HG03460 (cell line): ENCODE data around the gene TXK.

Source experiments
- ATAC-seq: cut with Tn5 transposase; IDR thresholded peaks from one replicate; pipeline ENCODE4 v1.9.1; 2021; ENCODE audit not compliant: unreplicated experiment

TXK gene

DNA sequence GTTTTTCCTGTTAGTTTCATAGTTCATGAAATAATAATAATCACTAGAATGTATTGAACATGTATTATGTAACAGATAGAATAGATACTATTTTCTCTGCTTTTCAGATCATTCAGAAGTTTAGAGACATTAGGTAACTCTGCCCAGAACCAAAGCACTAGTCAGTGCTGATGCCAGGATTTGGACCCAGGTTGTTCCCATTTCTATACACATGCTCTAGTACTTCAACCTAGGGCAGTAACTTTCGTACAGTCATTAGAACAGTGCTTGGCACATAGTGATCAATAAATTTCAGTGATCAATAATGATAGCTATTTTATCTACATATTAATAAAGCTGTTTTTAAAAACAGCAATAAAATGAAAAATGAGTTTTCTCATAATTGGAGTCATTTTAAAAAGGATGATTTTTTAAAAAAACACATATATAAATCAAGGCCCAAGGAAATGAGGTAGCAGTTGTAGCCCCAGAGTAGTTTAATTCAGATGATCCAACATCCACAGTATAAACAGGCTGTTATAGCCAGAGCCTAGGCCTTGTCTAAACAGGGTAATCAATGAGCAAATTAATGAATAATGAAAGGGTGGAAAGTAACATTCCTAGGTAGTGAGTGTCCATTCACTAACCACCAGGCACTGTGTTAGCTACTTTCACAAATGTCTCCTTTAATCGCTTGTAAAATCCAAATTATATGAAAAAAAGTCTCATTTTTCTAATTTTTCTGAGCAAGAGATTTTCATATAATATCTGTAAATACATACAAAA is 25.6 kb downstream of the TXK start:
- no peak for ATAC-seq

DNA sequence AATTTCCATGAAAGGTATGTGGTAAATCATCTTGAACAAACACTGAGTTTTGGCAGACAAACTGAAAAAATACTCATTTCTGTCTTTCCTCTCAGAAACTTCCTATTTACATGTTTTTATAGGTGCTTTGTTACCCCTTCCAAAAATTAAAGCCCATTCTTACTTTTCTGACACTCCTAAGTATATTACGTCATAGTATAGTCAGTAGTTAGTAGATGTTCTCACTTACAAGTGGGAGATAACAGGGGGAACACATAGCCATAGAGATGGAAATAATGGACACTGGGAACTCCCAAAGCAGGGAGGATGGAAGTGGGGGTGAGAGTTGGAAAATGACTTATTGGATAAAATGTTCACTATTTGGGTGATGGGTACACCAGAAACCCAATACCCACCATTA is 28.8 kb downstream of the TXK start:
- no peak for ATAC-seq

DNA sequence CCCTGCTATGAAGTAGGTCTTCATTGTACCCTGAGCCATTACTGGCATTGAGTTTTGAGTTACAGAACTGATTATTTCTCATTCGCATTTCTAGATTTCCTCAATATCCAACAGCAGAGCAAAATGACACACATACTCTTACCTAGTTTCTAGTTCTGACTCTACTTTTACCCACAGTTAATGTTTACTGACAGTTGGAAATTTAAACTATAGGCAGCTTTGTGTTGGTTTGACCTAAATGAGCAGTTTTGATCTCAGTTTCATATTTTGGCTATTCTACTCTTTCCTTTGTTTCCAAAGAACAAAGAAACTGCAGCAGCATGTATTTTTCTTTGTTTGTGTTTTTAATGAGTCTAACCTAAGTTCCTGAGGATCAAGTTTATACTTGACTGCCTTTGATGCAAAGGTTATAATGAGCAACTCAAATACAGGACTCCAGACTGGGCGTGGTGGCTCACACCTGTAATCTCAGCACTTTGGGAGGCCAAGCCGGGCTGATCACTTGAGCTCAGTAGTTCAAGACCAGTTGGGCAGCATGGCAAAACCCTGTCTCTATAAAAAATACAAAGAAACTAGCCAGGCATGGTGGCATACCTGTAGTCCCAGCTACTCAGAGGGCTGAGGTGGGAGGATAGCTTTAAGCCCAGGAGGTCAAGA is 30.4 kb downstream of the TXK start:
- ATAC-seq: peak; percentile 72

GRCh38 chr4:48102303-48102702 is 31.7 kb downstream of the TXK start:
- no peak for ATAC-seq

DNA sequence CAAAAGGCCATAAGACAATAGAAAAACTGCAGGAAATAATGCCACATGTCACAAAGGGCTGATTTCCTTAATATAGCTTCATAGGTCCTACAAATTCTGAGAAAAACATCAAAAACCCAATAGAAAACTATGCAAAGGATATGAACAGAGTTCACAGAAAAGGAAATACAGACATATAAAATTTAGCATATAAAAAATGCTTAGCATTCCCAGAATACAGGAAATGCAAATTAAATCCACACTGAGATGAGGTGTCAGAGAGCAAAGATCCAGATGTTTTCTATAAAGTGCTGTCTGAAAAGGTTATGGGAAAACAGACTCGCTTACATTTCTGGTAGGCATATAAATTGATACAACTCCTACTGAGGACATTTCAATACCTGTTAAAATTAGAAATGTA is 33.8 kb downstream of the TXK start:
- no peak for ATAC-seq

GRCh38 chr4:48095441-48095840 is 38.6 kb downstream of the TXK start:
- ATAC-seq: no peak

DNA sequence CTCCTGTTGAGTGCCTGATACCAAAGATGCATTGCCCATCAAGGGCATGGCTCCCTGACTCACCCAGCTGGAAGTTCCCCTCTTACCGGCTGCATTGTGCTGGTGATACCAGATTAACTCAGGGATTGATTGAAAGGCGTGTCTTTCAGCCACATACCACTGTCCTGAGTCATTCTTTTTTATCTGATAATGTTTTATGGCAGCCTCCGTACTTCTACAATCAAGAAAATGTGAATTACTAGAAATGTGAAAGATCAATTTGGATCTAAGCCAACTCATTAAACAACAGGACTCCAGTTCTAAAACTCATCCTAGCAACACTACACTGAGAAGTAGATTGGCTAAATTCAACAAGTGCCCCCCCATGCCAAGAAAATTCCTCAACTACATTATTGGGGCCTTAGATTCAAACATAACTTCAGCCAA is 40.0 kb downstream of the TXK start:
- no peak for ATAC-seq

DNA sequence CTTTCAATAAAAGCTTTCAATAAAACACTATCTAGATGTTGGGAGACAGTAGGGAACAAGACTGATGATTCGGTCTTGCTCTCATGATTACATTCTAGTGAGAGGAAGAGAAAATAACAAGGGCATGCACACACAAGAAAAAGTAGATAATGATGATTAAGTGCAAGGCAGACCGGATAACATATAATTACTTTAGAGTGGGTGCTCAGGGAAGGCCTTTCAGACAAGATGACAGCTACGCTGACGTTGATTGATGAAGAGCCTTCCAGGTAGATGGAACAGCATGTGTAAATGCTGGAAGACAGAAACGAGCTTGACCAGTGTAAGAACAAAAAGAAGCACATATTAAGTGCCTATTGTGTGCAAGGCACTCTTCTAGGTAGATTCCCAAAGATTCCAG is 43.4 kb downstream of the TXK start:
- no peak for ATAC-seq

DNA sequence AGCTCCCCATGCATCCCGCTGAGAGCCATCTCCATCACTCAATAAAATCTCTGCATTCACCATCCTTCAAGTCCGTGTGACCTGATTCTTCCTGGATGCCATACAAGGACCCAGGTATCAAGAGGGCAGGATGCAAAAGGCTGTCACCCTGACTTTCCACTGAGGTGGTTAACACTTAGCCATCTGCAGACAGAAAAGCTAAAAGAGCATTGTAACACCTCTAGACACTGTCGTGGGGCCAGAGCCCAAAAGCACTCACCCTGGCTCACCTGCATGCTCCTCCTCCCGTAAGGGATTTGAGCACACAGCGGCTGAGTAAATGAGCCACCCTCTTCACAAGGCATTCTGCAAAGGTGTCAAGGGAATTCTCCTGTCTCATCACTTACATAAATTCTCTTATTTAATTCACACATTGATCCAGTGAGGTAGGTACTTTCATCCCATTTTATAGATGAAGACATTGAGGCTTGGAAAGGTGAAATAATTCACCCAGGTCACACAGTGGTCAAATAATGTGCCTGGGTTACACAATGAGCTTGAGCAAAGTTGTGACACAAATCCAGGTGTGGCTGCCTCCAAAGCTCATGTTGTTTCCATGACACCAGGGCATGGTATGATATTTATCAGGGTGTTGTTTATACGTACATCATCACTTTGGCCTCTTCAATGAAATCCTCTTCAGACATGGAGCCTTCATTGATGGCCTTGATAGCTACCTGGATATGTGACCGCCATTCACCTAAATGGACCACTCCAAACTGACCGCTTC is 48.0 kb downstream of the TXK start:
- ATAC-seq: no peak

DNA sequence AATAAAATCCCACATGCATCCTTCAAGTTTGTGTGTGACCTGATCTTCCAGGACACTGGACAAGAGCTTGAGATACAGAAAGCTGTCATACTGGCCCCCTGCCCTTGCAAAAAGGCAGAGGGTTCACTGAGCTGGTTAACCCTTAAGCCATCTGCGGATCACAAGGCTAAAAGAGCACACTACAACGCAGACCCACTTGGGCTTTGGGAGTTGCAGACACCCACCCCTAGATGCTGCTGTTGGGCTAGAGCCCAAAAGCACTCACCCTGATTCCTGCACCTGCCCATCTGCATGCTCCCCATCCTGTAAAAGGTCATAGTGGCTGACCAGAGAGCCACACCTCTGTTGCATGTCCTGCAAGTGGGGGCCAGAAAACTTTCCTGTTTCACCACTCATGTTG is 51.1 kb downstream of the TXK start:
- ATAC-seq: no peak

GRCh38 chr4:48081196-48081595 is 52.9 kb downstream of the TXK start:
- no peak for ATAC-seq

- no peak for ATAC-seq
Measured at GRCh38 chr4:48079972-48080391, 54.1 kb downstream of the TXK start.

GRCh38 chr4:48078862-48079655 is 55.0 kb downstream of the TXK start:
- ATAC-seq: no peak

DNA sequence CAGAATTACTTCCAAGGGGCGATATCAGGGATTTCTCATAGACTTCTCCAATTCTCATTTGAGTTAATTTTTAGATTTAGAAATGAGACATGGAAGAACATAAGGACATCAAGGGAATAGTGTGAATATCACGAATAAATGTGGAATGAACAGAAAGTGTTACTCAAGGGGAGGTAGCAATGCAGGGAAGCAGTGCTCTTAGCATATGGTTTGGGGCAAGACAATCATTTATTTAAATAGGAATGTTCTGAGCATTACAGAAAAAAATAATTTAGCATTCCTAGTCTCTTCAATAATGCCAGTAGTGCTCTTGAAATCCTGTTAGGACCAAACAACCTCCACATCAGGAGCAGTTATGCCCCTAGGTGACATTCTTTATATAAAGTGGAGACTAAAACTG is 55.6 kb downstream of the TXK start:
- ATAC-seq: no peak

DNA sequence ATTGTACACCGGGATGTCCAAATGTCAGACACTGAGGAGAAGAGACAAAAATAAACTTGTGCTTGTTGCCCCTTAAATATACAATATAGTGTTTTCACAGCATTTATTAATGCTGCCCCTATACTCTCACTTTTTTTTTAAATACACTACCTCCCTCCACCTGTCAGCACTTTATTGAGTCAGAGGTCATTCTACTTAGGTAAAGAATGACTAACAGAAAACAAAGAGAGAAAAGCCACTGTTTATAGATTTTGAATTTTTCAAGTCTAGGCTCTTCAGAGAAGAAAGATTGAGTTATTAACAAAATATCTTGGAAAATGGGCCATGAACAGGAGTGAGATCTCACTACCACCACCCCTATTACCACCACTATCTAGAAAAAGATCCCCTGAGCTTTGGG is 59.4 kb downstream of the TXK start:
- ATAC-seq: no peak

- ATAC-seq: no peak
Measured at GRCh38 chr4:48073567-48074103, 60.4 kb downstream of the TXK start.

- no peak for ATAC-seq
Measured at GRCh38 chr4:48071191-48071590, 62.9 kb downstream of the TXK start.

GRCh38 chr4:48069026-48069425 is 65.0 kb downstream of the TXK start:
- ATAC-seq: no peak

DNA sequence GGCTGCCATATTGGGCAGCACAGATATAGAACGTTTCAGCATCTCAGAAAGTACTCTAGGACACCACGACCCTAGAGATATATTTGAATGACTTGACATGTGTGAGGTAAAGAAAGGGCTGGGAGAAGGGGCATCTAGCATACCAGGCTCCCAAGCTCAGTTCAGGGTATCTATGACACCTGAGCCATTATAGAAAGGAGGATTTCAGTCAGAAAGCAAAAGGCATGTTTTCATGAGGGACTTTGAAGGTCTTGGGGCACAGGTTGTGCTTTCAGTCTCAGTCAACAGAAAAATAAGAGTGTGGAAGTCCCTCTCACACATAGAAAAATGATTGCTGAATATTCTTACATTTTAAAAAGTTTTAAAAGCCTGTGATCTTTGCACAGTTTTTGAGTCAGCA is 65.9 kb downstream of the TXK start:
- no peak for ATAC-seq

GRCh38 chr4:48067536-48067935 is 66.5 kb downstream of the TXK start:
- no peak for ATAC-seq

- peak; percentile 58 for ATAC-seq
Measured at GRCh38 chr4:48065587-48066052, 68.4 kb downstream of the TXK start.
